Epidermal melanocyte (primary cell): ENCODE data around the gene GPR15LG.

Experiments
- DNase-seq: peaks from one replicate; pipeline ENCODE4 v3.0.0; 2011; ENCODE audit warnings: low spot score; ENCODE audit not compliant: insufficient read length

GPR15LG gene

GRCh38 chr10:84214046-84214572 is 40.5 kb downstream of the GPR15LG start:
- no peak for DNase-seq

GRCh38 chr10:84214612-84215235 is 41.1 kb downstream of the GPR15LG start:
- DNase-seq: no peak

GRCh38 chr10:84216834-84217233 is 43.2 kb downstream of the GPR15LG start:
- no peak for DNase-seq

- no peak for DNase-seq
Measured at GRCh38 chr10:84217746-84218145, 44.1 kb downstream of the GPR15LG start.

- DNase-seq: no peak
Measured at GRCh38 chr10:84221916-84222315, 48.3 kb downstream of the GPR15LG start.

GRCh38 chr10:84224411-84225028 is 50.9 kb downstream of the GPR15LG start:
- DNase-seq: no peak

GRCh38 chr10:84225427-84226173 is 52.0 kb downstream of the GPR15LG start, which contains the start of gene LRIT2:
Gene LRIT2 (minus strand): TSS chr10:84225544. CDS start chr10:84225520, 24 bp downstream.
- DNase-seq: no peak

GRCh38 chr10:84226616-84227015 is 53.0 kb downstream of the GPR15LG start:
- no peak for DNase-seq

DNA sequence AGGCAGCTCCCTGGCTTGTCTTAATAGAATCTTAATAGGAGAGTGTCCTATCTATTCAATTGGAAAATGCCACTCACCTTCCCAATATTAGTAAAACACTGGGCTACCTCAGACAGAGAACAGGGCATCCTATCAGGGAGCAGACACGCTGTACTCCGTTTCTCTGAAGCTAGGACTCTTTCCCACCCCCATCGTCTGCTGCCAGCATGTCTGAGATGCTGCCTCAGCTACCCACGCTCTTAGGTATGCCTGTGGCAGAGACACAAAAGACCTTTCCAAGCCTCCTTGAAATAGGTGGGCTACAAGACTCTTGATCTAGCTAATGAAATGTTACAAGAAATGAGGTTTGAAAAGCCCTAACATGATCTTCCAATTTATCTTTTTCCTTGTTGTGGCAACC is 54.2 kb downstream of the GPR15LG start:
- DNase-seq: no peak

DNA sequence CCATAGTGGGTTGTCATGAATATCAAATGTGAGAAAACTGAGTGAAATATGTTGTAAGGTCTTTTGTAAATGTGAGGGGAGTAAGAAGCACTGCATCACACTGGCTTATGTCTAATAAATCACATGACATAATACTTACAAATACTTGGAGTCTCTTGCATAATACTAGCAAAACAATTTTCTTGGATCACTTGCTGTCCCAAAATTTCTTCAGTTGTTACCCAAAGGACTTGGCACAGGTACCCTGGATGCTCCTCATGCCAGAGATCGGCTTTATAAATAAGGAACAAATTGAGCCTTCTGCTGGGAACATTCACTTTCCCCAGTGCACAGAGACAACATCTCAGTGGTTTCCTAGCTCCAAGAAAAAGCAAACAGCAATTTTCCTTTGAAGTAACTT is 56.8 kb downstream of the GPR15LG start:
- no peak for DNase-seq

DNA sequence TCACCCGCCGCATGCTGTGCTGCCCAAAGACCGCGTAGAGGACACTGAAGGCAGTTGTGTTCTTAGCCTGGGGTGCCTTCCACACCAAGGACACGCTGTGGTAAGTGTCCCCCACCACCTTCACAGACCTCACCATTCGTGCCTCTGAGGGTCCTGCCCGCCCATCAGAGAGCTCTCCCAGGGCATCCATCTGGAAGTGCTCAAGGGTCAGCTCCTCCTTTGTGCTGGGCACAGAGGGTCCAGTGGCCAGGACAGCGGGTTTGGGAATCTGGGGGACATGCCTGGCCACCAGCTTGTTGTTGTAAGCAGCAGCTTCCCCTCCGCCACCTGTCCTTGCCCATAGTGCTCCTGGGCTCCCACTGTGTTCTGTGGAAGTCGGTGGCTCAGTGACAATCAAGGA is 58.8 kb downstream of the GPR15LG start:
- no peak for DNase-seq

DNA sequence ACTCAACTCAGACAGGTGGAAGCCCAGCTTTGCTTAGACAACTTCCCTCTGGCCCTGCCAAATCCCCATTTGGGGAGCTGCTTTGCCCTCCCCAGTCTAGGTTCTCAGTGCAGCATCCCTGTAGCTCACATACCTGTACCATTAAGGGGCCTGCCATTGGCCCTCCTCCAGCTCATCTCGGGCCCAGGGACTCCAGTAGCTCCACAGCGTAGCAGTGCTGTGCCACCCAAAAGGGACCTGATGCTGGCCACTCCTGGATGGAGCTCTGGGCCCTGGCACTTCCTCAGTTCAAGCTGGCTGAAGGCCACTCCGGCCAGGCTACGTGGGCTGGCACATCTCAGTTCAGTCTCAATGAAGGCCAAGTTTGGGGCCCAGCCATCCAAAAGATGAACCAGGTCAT is 60.3 kb downstream of the GPR15LG start:
- no peak for DNase-seq

- DNase-seq: no peak
Measured at GRCh38 chr10:84234479-84234878, 60.9 kb downstream of the GPR15LG start.
